ENCODE results near the gene ATP13A4. TPM values are rescaled to one million over a fixed set of nuclear protein-coding genes. Genes with fewer than 3 reads are reported as not detected.

Gene ATP13A4
- total and polyA plus RNA-seq, 2 donors from 2014 or later: 0.49 to 3.7 TPM

GRCh38 chr3:193388361-193388760 lies 166.3 kb downstream of the ATP13A4 start:
- no peak for FAIRE-seq
- Histone ChIP-seq H3K4me3 (ENCODE audit: low read length in 3 of 3) (no peak overlapping the region), H3K9ac (ENCODE audit: low read length in 3 of 3) (no peak overlapping the region), H3K27me3 (ENCODE audit: control insufficient read depth, insufficient read depth, low read length) (no peaks in the 10 kb centered on the region), H3K9me3 (ENCODE audit: control insufficient read depth in 2 of 3, insufficient read depth in 1 of 3, low read length in 3 of 3) (no peaks in the 10 kb centered on the region), H3K27ac (ENCODE audit: low read depth in 2 of 2, low read length in 2 of 2) (no peak overlapping the region), H3K36me3 (ENCODE audit: control insufficient read depth in 2 of 3, insufficient read depth in 3 of 3, low read length in 3 of 3) (no peaks in the 10 kb centered on the region), H3K4me1 (ENCODE audit: control insufficient read depth in 2 of 3, insufficient read depth in 2 of 3, low read depth in 1 of 3, low read length in 3 of 3) (peaks cover 0 to 2% (median 0%) of the 10 kb centered on the region in 3 donors)
- TF ChIP-seq CTCF (IDR thresholded peaks at IDR 0.05; ENCODE audit: borderline replicate concordance, extremely low read depth, insufficient read depth): no peak
- intact Hi-C loops (cut with DNase I): no loop called here
- no peak for DNase-seq

- Histone ChIP-seq H3K4me3 (ENCODE audit: low read length in 3 of 3) (no peak overlapping the region), H3K9me3 (ENCODE audit: control insufficient read depth in 2 of 3, insufficient read depth in 1 of 3, low read length in 3 of 3) (no peaks in the 10 kb centered on the region), H3K27ac (ENCODE audit: low read depth in 2 of 2, low read length in 2 of 2) (no peak overlapping the region), H3K4me1 (ENCODE audit: control insufficient read depth in 2 of 3, insufficient read depth in 2 of 3, low read depth in 1 of 3, low read length in 3 of 3) (peaks cover 0 to 2% (median 0%) of the 10 kb centered on the region in 3 donors), H3K27me3 (ENCODE audit: control insufficient read depth, insufficient read depth, low read length) (no peaks in the 10 kb centered on the region), H3K36me3 (ENCODE audit: control insufficient read depth in 2 of 3, insufficient read depth in 3 of 3, low read length in 3 of 3) (no peaks in the 10 kb centered on the region), H3K9ac (ENCODE audit: low read length in 3 of 3) (no peak overlapping the region)
- no peak for TF ChIP-seq CTCF (IDR thresholded peaks at IDR 0.05; ENCODE audit: borderline replicate concordance, extremely low read depth, insufficient read depth)
- intact Hi-C loops (cut with DNase I): no loop called here
- DNase-seq: no peak
- FAIRE-seq: no peak
Observed at GRCh38 chr3:193387596-193387995, 167.1 kb downstream of the ATP13A4 start.

- intact Hi-C loops (cut with DNase I): no loop called here
- H3K36me3 ChIP-seq (ENCODE audit: control insufficient read depth in 2 of 3, insufficient read depth in 3 of 3, low read length in 3 of 3): no peaks in the 10 kb centered on the region
- H3K27me3 ChIP-seq (ENCODE audit: control insufficient read depth, insufficient read depth, low read length): no peaks in the 10 kb centered on the region
- H3K27ac ChIP-seq (ENCODE audit: low read depth in 2 of 2, low read length in 2 of 2): no peak within 1 kb of the TSS
- TF ChIP-seq CTCF (IDR thresholded peaks at IDR 0.05; ENCODE audit: borderline replicate concordance, extremely low read depth, insufficient read depth): no peak
- no peaks in the 10 kb centered on the region for H3K9me3 ChIP-seq (ENCODE audit: control insufficient read depth in 2 of 3, insufficient read depth in 1 of 3, low read length in 3 of 3)
- FAIRE-seq: no peak
- no peak within 1 kb of the TSS for H3K9ac ChIP-seq (ENCODE audit: low read length in 3 of 3)
- no peaks in the 10 kb centered on the region for H3K4me1 ChIP-seq (ENCODE audit: control insufficient read depth in 2 of 3, insufficient read depth in 2 of 3, low read depth in 1 of 3, low read length in 3 of 3)
- DNase-seq: no peak
- no peak within 1 kb of the TSS for H3K4me3 ChIP-seq (ENCODE audit: low read length in 3 of 3)
Observed at GRCh38 chr3:193378706-193379105, 176.0 kb downstream of the ATP13A4 start, which contains the start of gene ATP13A5. TSS of gene ATP13A5 (minus strand) at chr3:193378753. CDS start at chr3:193378725, 28 bp downstream.

GRCh38 chr3:193377591-193377990 lies 177.1 kb downstream of the ATP13A4 start:
- Histone ChIP-seq H3K4me1 (ENCODE audit: control insufficient read depth in 2 of 3, insufficient read depth in 2 of 3, low read depth in 1 of 3, low read length in 3 of 3) (no peaks in the 10 kb centered on the region), H3K36me3 (ENCODE audit: control insufficient read depth in 2 of 3, insufficient read depth in 3 of 3, low read length in 3 of 3) (no peaks in the 10 kb centered on the region), H3K27ac (ENCODE audit: low read depth in 2 of 2, low read length in 2 of 2) (no peak overlapping the region), H3K27me3 (ENCODE audit: control insufficient read depth, insufficient read depth, low read length) (no peaks in the 10 kb centered on the region), H3K4me3 (ENCODE audit: low read length in 3 of 3) (no peak overlapping the region), H3K9me3 (ENCODE audit: control insufficient read depth in 2 of 3, insufficient read depth in 1 of 3, low read length in 3 of 3) (no peaks in the 10 kb centered on the region), H3K9ac (ENCODE audit: low read length in 3 of 3) (no peak overlapping the region)
- intact Hi-C loops (cut with DNase I): no loop called here
- DNase-seq (no peak), FAIRE-seq (no peak)
- TF ChIP-seq CTCF (IDR thresholded peaks at IDR 0.05; ENCODE audit: borderline replicate concordance, extremely low read depth, insufficient read depth): no peak

All from kidney (tissue), 14 donors.